Lower leg skin (tissue), 3 donors: ENCODE measurements around the gene C1orf87.

ENCODE experiments used
- POLR2A ChIP-seq, 2 donors: fragments of 450-650 bp; IDR thresholded peaks; one replicate each; pipeline ENCODE4 v1.6.1; 2016 to 2017; ENCODE audit warnings: antibody characterized with exemption in 2 of 2, mild to moderate bottlenecking in 1 of 2, moderate library complexity in 1 of 2
- TF ChIP-seq, protein P1 (sequence below), 3 donors: fragments of 450-650 bp; IDR thresholded peaks; one replicate each; pipeline ENCODE4 v1.5.1; 2016; ENCODE audit warnings: antibody characterized with exemption in 3 of 3, mild to moderate bottlenecking in 3 of 3, moderate library complexity in 2 of 3

DNA sequence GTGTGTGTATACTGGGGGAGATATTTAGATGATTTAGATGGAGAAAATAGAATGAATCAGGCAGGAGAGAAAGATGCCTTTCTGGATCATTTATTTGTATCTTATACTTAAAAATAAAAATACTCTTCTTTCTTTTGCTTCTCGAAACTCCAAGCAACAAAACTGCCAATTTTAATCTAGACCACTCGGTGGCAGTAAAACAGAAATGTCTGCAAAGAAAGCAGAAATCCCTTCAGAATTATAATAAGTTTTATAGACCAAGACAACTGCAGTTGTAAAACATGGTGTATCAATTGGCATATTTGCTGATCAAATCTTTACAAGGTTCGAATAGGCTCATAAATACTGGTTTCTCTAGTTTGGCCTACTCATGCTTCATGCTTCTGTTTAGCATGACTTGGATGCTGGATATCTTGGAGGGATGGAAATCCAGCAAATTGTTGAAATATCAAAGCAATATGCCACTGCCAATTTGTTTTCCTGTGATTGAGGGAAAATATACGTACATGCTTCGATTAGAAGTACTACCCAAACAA, 15.1 kb upstream of the C1orf87 start:
- TF ChIP-seq, protein P1, sequence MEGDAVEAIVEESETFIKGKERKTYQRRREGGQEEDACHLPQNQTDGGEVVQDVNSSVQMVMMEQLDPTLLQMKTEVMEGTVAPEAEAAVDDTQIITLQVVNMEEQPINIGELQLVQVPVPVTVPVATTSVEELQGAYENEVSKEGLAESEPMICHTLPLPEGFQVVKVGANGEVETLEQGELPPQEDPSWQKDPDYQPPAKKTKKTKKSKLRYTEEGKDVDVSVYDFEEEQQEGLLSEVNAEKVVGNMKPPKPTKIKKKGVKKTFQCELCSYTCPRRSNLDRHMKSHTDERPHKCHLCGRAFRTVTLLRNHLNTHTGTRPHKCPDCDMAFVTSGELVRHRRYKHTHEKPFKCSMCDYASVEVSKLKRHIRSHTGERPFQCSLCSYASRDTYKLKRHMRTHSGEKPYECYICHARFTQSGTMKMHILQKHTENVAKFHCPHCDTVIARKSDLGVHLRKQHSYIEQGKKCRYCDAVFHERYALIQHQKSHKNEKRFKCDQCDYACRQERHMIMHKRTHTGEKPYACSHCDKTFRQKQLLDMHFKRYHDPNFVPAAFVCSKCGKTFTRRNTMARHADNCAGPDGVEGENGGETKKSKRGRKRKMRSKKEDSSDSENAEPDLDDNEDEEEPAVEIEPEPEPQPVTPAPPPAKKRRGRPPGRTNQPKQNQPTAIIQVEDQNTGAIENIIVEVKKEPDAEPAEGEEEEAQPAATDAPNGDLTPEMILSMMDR (IDR thresholded peaks at IDR 0.05), result no peak
- no peak for TF ChIP-seq POLR2A (IDR thresholded peaks at IDR 0.05)
